GM08714 (cell line): ENCODE measurements around the gene DLGAP4.

Experiments
- H3K4me3 ChIP-seq: fragments of 200-500 bp; sonication (Bioruptor generic); 2 replicates; pipeline ENCODE4 v1.5.1; 2014; ENCODE audit warnings: mild to moderate bottlenecking, low read length, inconsistent platforms
- ZNF274 ChIP-seq: IDR thresholded peaks from 2 replicates; pipeline ENCODE4 v1.6.1; 2012; ENCODE audit warnings: mild to moderate bottlenecking, low read depth, low read length

The DLGAP4 gene

GRCh38 chr20:36542516-36543183, 236.5 kb downstream of the DLGAP4 start:
- H3K4me3 ChIP-seq: no peak overlapping the region

GRCh38 chr20:36543184-36544133, 237.3 kb downstream of the DLGAP4 start:
- H3K4me3 ChIP-seq: no peak overlapping the region
- no peak for TF ChIP-seq ZNF274

More at GRCh38 chr20:36542516-36543183, 236.5 kb downstream of the DLGAP4 start:
- TF ChIP-seq ZNF274: no peak

DNA sequence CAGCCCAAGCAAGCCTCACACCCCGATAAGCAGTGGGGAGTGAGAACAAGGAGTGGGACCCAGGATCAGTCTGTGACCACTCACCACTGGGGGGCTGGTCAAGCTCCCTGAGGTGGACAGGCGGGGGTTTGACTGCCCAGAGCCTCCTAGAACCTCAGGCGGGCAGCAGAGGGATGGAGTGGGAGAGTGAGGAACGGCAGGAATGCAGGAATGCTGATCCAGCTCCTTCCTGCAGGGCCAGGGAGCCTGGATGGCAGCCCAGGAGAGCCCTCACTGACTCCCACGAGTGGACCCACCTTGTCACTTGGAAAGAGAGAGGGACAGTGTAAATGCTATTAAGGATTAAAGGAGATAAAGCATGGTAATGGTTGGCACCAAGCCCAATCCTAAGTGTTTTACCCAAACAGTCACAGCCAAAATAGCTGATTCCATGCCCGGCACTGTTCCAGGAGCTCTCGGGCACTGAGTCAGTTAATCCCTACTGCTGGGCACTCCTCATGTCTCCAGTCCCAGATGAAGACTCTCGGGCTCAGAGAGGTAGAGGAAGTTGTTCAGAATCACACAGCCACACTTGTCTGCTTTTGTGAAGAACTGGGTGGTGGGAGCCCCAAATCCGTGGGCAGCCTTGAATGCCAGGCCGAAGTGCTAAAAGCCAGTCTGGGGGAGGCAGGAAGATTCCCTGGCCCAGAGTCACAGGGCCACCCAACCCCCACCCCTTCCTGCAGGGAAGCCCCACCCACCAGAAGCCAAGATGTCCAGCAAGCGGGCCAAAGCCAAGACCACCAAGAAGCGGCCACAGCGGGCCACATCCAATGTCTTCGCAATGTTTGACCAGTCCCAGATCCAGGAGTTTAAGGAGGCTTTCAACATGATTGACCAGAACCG, 238.2 kb downstream of the DLGAP4 start:
- no peak overlapping the region for H3K4me3 ChIP-seq
- TF ChIP-seq ZNF274: no peak

GRCh38 chr20:36546111-36546736, 240.1 kb downstream of the DLGAP4 start:
- no peak overlapping the region for H3K4me3 ChIP-seq

DNA sequence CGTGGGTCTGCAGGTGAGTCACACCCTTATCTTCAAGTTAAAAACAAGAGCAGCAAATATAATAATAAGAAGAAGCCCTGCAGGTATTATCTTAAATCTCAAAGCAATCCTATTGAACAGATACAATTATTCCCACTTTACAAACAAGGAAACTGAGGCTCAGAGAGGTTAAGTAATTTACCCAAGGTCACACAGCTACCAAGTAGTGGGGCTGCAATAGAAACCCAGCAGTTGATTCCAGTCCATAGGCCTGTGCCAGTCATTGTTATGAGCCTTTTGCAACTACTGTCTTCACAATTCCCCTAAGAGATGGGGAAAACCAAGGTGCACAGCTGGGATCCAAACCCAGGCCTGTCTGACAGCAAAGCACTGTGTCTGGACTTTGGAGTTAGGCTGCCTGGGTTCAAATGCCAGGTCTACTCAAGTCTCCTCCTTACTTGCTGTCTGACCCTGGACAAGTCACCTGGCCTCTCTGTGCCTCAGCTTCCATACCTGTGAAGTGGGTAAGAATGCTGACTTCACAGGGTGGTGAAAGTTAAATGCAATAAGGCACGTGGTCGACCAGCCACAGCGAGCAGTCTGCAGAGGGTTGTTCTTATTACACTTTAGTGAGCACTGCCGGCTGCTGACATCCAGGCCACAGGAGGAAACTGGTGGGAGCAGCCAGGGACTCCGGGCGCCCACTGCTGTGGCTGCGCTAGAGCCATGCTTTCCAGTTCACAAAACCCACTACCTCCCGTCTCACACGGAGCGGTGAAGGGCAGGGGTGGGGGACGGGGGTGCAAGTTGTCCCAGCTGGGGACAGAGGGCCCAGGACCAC, 241.3 kb downstream of the DLGAP4 start:
- H3K4me3 ChIP-seq: no peak overlapping the region
- TF ChIP-seq ZNF274: no peak

More at GRCh38 chr20:36546111-36546736, 240.1 kb downstream of the DLGAP4 start:
- TF ChIP-seq ZNF274: no peak

DNA sequence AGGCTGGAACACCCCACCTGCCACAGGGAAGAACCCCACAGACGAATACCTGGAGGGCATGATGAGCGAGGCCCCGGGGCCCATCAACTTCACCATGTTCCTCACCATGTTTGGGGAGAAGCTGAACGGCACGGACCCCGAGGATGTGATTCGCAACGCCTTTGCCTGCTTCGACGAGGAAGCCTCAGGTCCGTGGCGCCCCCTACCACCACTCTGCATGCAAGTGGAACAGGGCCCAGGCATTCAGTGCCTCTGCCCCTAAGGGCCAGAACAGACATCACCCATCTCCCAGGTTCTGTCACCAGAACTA, 241.8 kb downstream of the DLGAP4 start:
- no peak for TF ChIP-seq ZNF274
- no peak overlapping the region for H3K4me3 ChIP-seq

DNA sequence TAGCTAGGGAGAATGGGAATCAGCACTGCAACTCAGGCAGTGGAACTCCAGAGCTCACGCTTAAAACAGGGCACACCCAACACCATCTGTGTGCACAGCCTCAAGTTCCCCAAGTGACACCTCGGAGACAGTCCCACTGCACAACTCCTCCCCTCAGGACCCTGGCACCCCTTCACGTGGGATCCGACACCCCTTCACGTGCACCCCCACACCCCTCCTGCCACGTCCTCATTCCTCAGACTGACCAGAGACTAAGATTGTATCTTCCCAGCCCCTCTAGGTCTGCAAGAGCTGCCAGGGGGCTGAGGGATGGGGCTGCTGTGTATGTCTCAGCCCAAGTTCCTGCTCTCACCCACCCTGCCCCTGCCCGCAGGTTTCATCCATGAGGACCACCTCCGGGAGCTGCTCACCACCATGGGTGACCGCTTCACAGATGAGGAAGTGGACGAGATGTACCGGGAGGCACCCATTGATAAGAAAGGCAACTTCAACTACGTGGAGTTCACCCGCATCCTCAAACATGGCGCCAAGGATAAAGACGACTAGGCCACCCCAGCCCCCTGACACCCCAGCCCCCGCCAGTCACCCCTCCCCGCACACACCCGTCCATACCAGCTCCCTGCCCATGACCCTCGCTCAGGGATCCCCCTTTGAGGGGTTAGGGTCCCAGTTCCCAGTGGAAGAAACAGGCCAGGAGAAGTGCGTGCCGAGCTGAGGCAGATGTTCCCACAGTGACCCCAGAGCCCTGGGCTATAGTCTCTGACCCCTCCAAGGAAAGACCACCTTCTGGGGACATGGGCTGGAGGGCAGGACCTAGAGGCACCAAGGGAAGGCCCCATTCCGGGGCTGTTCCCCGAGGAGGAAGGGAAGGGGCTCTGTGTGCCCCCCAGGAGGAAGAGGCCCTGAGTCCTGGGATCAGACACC, 242.8 kb downstream of the DLGAP4 start:
- no peak for TF ChIP-seq ZNF274
- no peak overlapping the region for H3K4me3 ChIP-seq

- no peak for TF ChIP-seq ZNF274
- no peak overlapping the region for H3K4me3 ChIP-seq
Measured at GRCh38 chr20:36549628-36549941, 243.4 kb downstream of the DLGAP4 start.

DNA sequence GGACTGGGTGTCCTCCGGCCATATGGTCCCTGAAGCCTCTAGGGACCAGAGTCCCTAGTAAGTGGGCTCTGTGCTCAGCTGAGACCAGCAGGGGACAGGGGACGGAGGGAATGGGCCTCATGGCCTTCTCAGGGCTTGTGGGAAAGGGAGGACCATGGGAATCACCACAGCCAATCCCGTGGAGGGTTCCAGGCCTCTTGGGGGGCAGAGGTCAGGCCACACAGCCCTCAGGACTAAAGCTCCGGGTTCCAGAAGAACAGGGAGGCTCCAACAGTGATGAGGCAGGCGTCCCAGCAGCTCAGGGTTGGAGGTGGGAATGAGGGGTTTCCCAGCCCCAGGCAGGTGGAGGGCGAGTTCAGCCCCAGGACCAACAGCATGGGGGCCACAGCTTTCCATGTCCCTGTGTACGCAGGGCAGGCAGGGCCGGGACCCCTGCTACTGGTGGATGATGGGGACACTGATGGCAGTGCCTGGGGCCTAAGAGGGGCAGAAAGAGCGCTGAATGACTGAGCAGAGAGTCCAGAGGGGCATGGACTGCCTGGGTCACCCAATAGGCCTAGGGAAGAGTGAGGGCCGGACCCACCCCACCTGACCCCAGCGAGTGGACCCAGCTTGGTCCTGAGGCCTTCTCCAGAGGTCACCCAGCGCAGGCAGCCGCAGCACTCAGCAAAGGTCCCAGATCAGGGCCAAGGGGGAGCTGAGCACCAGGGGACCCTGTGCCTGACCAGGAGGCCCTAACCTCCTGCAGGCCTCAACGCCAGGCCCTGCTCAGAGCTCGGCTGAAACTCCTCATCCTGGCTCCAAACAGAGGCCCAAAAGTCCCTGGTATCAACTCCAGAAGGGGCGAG, 244.0 kb downstream of the DLGAP4 start:
- TF ChIP-seq ZNF274: no peak

GRCh38 chr20:36550790-36551299, 244.7 kb downstream of the DLGAP4 start:
- TF ChIP-seq ZNF274: no peak
- H3K4me3 ChIP-seq: no peak overlapping the region

More for the DNA sequence above, 244.0 kb downstream of the DLGAP4 start:
- no peak overlapping the region for H3K4me3 ChIP-seq

GRCh38 chr20:36555248-36555647, 249.1 kb downstream of the DLGAP4 start:
- no peak overlapping the region for H3K4me3 ChIP-seq
- TF ChIP-seq ZNF274: no peak
